Liver (tissue), 9 donors: Measurements from ENCODE around the gene REL. TPM values are rescaled to one million over a fixed set of nuclear protein-coding genes. Genes with fewer than 3 reads are reported as not detected.

Experiments
- DNase-seq: peaks from one replicate; pipeline ENCODE4 v3.0.0-alpha.2; 2017; ENCODE audit warnings: low spot score
- H3K27ac ChIP-seq, 2 donors: one replicate each; pipeline ENCODE4 v1.7.0; 2013; ENCODE audit warnings: inconsistent platforms in 2 of 2, low read length in 2 of 2, control low read depth in 1 of 2, low read depth in 1 of 2, mild to moderate bottlenecking in 1 of 2
- H3K27me3 ChIP-seq, 4 donors: one replicate each; pipeline versions ENCODE4 v1.6.1 to v1.7.0; 2013; ENCODE audit warnings: low read length in 3 of 4, inconsistent platforms in 1 of 4, mild to moderate bottlenecking in 1 of 4, moderate library complexity in 1 of 4; ENCODE audit not compliant: control insufficient read depth in 4 of 4, insufficient read depth in 4 of 4
- H3K36me3 ChIP-seq, 4 donors: one replicate each; pipeline versions ENCODE4 v1.6.1 to v1.7.0; 2013; ENCODE audit warnings: low read length in 3 of 4, mild to moderate bottlenecking in 3 of 4, low read depth in 1 of 4, moderate library complexity in 1 of 4; ENCODE audit not compliant: control insufficient read depth in 4 of 4, insufficient read depth in 3 of 4
- H3K4me1 ChIP-seq, 4 donors: one replicate each; pipeline versions ENCODE4 v1.6.1 to v1.7.0; 2013; ENCODE audit warnings: low read length in 3 of 4, mild to moderate bottlenecking in 3 of 4, moderate library complexity in 1 of 4; ENCODE audit not compliant: control insufficient read depth in 4 of 4, insufficient read depth in 4 of 4
- H3K4me3 ChIP-seq, 3 donors: one replicate each; pipeline versions ENCODE4 v1.6.1 to v1.7.0; 2013; ENCODE audit warnings: low read length in 3 of 3, control low read depth in 1 of 3, low read depth in 1 of 3, mild to moderate bottlenecking in 1 of 3
- H3K9ac ChIP-seq, 2 donors: one replicate each; pipeline ENCODE4 v1.7.0; 2013; ENCODE audit warnings: low read length in 2 of 2, mild to moderate bottlenecking in 2 of 2, moderate library complexity in 2 of 2, control low read depth in 1 of 2, low read depth in 1 of 2
- H3K9me3 ChIP-seq, 4 donors: one replicate each; pipeline versions ENCODE4 v1.6.1 to v1.7.0; 2013; ENCODE audit warnings: low read length in 3 of 4; ENCODE audit not compliant: control insufficient read depth in 4 of 4
- CTCF ChIP-seq: fragments of 150-350 bp; IDR thresholded peaks from 2 replicates; pipeline ENCODE4 v1.5.1; 2017; ENCODE audit warnings: improper control_type of control experiment, low read depth, low read length; ENCODE audit not compliant: missing input control
- EGR1 ChIP-seq, 2 donors: IDR thresholded peaks; 2 replicates each; pipeline ENCODE4 v1.6.1; 2016 to 2018; ENCODE audit warnings: antibody characterized with exemption in 2 of 2, low read depth in 2 of 2
- FOXA1 ChIP-seq: IDR thresholded peaks from 2 replicates; pipeline ENCODE4 v1.6.1; 2016; ENCODE audit warnings: antibody characterized with exemption
- HNF4A ChIP-seq, 2 donors: conservative IDR thresholded peaks; 2 replicates each; pipeline ENCODE4 v1.6.1; 2016; ENCODE audit warnings: antibody characterized with exemption in 2 of 2, mild to moderate bottlenecking in 2 of 2
- HNF4G ChIP-seq: IDR thresholded peaks from 2 replicates; pipeline ENCODE4 v1.6.1; 2016; ENCODE audit warnings: antibody characterized with exemption
- MAX ChIP-seq: IDR thresholded peaks from 2 replicates; pipeline ENCODE4 v1.6.1; 2016; ENCODE audit warnings: antibody characterized with exemption
- RAD21 ChIP-seq, 2 donors: IDR thresholded peaks; 2 replicates each; pipeline ENCODE4 v1.6.1; 2016; ENCODE audit warnings: antibody characterized with exemption in 2 of 2, mild to moderate bottlenecking in 2 of 2
- RXRA ChIP-seq, 2 donors: IDR thresholded peaks; 2 replicates each; pipeline ENCODE4 v1.6.1; 2017 to 2018; ENCODE audit warnings: antibody characterized with exemption in 2 of 2, mild to moderate bottlenecking in 1 of 2
- SP1 ChIP-seq: IDR thresholded peaks from 2 replicates; pipeline ENCODE4 v1.6.1; 2018; ENCODE audit warnings: antibody characterized with exemption, mild to moderate bottlenecking
- TAF1 ChIP-seq: conservative IDR thresholded peaks from 2 replicates; pipeline ENCODE4 v1.6.1; 2016; ENCODE audit warnings: antibody characterized with exemption, mild to moderate bottlenecking
- YY1 ChIP-seq: IDR thresholded peaks from 2 replicates; pipeline ENCODE4 v1.6.1; 2016; ENCODE audit warnings: antibody characterized with exemption, mild to moderate bottlenecking
- WGBS: extraction: QIAGEN DNeasy Blood & Tissue Kit; methylation state at CpG from one replicate; pipeline ENCODE4 v1.1.7; 2013; 5-methylcytosine and 5-hydroxymethylcytosine counted together
- polyA plus RNA-seq, 2 donors: library from polyadenylated mRNA; stranded (reverse) in 1 of 2; unstranded in 1 of 2; fragments of 200-250 nt in 1 of 2; fragments of >200 nt in 1 of 2; fragmentation: Nextera tagmentation in 1 of 2; extraction: Ambion mirVana in 1 of 2; gene quantifications; one replicate each; pipeline versions ENCODE4 v1.2.1 to v1.2.3, GENCODE V29; 2013 to 2015
- total RNA-seq, 2 donors: library from RNA; depleted of rRNA; stranded (reverse); fragments of >200 nt; gene quantifications; one replicate each; pipeline ENCODE4 v1.2.3, GENCODE V29; 2014
- TF ChIP-seq, protein P1 (sequence below): IDR thresholded peaks from 2 replicates; pipeline ENCODE4 v1.6.1; 2016; ENCODE audit warnings: antibody characterized with exemption
- TF ChIP-seq, protein P2 (sequence below): IDR thresholded peaks from 2 replicates; pipeline ENCODE4 v1.6.1; 2016; ENCODE audit warnings: antibody characterized with exemption
- donor health status: healthy.
- donor health status: healthy.
- donor health status: healthy.
- donor health status: healthy.
- donor health status: healthy.

The REL gene
- total and polyA plus RNA-seq, 4 donors, result 1.1 to 7.0 (median 4.4) TPM

DNA sequence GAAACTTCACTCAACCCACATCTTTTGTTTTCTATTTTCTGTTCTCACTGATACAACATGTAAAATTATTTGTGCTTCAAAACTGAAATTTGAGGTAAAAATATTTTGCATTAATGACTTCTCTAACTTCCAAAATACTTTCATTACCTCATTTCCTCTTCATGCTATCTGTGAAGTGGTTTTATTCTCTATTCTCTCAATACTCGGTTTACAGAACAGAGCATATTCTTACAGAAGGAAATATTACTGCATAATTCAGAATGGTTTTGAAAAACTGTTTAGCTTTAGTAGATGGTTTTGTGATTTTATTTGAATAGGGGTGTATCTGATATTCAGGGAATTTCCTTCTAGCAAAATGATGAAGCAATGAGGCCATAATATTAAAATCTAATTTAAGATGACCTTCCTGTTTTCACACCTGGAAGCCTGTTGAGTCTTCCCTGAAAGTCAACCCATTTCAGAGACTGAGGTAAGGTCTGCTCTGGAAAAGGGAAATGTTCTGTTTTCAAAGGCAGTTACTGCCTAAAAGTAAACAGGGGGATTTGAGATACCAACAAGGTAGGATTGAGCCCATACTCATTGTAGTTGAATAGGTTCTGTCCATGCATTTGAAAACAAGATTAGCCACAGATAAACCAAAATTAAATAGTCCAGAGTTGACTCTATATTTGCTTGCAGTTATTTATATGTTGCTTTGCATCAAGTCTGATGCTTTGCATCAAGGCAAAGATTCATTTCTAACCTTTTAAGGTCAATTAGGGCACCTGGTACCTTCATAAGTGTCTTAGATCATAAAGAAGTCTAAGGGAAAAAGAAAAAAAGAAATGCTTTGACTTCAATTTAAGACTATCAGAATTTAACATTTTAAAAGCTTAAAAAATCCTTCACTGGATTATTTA lies 85.4 kb downstream of the REL start:
- no peaks in the 10 kb centered on the region for H3K4me1 ChIP-seq
- H3K9me3 ChIP-seq, result no peaks in the 10 kb centered on the region
- no peak overlapping the region for H3K9ac ChIP-seq
- 76% methylated on average over 1 of the region's 1 CpG for WGBS
- no peaks in the 10 kb centered on the region for H3K36me3 ChIP-seq
- TF ChIP-seq, protein P1, sequence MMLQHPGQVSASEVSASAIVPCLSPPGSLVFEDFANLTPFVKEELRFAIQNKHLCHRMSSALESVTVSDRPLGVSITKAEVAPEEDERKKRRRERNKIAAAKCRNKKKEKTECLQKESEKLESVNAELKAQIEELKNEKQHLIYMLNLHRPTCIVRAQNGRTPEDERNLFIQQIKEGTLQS, result no peak
- TF ChIP-seq RXRA (IDR thresholded peaks at IDR 0.05), result no peak
- TF ChIP-seq CTCF, result no peak
- no peak for TF ChIP-seq RAD21 (IDR thresholded peaks at IDR 0.05)
- no peak for TF ChIP-seq HNF4A (conservative IDR thresholded peaks at IDR 0.05)
- TF ChIP-seq, protein P2, sequence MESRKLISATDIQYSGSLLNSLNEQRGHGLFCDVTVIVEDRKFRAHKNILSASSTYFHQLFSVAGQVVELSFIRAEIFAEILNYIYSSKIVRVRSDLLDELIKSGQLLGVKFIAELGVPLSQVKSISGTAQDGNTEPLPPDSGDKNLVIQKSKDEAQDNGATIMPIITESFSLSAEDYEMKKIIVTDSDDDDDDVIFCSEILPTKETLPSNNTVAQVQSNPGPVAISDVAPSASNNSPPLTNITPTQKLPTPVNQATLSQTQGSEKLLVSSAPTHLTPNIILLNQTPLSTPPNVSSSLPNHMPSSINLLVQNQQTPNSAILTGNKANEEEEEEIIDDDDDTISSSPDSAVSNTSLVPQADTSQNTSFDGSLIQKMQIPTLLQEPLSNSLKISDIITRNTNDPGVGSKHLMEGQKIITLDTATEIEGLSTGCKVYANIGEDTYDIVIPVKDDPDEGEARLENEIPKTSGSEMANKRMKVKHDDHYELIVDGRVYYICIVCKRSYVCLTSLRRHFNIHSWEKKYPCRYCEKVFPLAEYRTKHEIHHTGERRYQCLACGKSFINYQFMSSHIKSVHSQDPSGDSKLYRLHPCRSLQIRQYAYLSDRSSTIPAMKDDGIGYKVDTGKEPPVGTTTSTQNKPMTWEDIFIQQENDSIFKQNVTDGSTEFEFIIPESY, result no peak
- no peak for TF ChIP-seq HNF4G
- TF ChIP-seq MAX, result no peak
- TF ChIP-seq SP1, result no peak
- TF ChIP-seq FOXA1, result no peak
- TF ChIP-seq TAF1, result no peak
- no peak for TF ChIP-seq EGR1 (IDR thresholded peaks at IDR 0.05; ENCODE audit: low read depth in 2 of 2)
- no peaks in the 10 kb centered on the region for H3K27me3 ChIP-seq
- H3K4me3 ChIP-seq, result no peak overlapping the region
- H3K27ac ChIP-seq, result no peak overlapping the region
- no peak for DNase-seq

DNA sequence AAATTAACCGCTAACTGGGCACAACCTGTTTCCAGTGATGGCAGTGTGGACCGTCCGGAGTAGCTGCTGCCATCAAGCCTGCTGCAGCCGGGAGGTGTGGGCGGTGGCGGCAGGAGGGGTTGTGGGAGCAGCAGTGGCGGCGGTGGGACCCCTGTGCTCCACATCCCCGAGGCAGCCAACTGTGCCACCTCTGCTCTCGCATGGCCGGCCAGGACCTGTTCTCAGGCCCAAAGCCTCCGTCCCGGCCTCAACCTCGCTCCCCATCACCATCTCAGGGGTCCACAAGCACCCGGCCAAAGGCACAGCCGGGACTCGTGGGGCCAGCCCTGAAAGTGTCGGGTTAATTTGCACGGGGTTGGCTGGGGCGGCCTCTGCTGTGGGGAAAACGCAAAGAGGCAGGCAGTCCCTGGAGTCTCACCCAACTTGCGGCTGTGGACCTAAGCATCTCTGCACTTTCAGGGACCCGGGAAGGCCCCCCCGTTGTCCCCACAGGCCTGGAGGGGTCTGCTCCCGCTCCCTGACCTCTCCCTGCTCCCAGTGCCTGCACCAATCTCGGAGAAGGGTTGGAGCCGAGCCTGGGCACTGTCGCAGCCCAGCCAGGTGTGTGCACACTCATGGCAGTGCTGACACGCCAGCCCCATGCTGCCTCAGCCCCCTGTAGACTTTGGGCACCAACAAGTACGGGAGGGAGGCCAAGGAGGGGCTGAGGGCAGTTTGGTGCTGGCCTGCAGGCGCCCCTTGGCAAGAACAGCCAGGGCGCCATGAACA lies 91.7 kb downstream of the REL start:
- WGBS, result 98% methylated on average over 32 of the region's 32 CpGs

More for the DNA sequence above, 91.7 kb downstream of the REL start:
- DNase-seq, result no peak
- Histone ChIP-seq H3K9ac (no peak overlapping the region), H3K36me3 (no peaks in the 10 kb centered on the region), H3K9me3 (no peaks in the 10 kb centered on the region), H3K27ac (no peak overlapping the region), H3K4me3 (no peak overlapping the region), H3K27me3 (no peaks in the 10 kb centered on the region), H3K4me1 (peaks cover 0 to 4% (median 0%) of the 10 kb centered on the region in 4 donors)
- TF ChIP-seq, protein P1, result no peak
- no peak for TF ChIP-seq YY1
- TF ChIP-seq TAF1, result no peak
- TF ChIP-seq SP1, result no peak
- TF ChIP-seq RXRA (IDR thresholded peaks at IDR 0.05), result no peak
